ENCODE results near the gene HLX.

DNA sequence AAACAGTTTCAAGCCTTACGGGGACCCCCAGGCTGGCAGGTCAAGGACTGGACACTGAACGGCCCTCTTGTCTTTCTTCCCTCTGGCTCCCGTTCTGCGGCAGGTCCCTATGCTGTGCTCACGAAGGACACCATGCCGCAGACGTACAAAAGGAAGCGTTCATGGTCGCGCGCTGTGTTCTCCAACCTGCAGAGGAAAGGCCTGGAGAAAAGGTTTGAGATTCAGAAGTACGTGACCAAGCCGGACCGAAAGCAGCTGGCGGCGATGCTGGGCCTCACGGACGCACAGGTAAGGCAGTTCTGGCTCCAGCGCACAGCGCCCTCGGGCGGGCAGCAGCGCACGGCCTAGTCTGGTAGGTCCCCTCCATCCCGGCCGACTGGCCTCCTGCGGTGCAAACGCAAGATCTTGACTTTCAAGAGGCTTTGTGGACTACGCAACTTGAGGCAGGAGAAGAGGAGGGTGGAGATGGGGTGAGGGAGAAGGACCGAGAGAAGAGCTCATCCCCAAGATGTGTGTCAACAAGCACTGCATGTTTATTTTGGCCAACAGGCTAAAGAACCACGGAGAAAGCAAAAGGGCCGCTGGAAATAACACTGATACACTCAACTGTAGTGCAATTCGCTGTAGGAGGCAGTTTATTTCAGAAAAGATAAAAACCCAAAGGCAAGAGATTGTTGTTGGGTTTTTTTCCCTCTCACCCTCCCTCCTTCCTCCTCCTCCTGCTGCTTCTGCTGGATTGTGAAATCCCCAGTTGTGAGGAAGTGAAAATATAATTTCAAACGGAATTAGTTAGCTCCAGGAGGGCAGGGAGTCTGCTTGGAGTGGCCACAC lies 3.0 kb downstream of the HLX start:
- TF ChIP-seq, protein P1, sequence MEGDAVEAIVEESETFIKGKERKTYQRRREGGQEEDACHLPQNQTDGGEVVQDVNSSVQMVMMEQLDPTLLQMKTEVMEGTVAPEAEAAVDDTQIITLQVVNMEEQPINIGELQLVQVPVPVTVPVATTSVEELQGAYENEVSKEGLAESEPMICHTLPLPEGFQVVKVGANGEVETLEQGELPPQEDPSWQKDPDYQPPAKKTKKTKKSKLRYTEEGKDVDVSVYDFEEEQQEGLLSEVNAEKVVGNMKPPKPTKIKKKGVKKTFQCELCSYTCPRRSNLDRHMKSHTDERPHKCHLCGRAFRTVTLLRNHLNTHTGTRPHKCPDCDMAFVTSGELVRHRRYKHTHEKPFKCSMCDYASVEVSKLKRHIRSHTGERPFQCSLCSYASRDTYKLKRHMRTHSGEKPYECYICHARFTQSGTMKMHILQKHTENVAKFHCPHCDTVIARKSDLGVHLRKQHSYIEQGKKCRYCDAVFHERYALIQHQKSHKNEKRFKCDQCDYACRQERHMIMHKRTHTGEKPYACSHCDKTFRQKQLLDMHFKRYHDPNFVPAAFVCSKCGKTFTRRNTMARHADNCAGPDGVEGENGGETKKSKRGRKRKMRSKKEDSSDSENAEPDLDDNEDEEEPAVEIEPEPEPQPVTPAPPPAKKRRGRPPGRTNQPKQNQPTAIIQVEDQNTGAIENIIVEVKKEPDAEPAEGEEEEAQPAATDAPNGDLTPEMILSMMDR (IDR thresholded peaks at IDR 0.05; ENCODE audit: low read length): no peak
- TF ChIP-seq EZH2 (optimal IDR thresholded peaks at IDR 0.05; ENCODE audit: low read depth, low read length): no peak
- TF ChIP-seq EZH2phosphoT487 (IDR thresholded peaks at IDR 0.05; ENCODE audit: low read length): no peak

All from MM.1S (cell line).